ENCODE data around the gene FAM163B.

Gene FAM163B

DNA sequence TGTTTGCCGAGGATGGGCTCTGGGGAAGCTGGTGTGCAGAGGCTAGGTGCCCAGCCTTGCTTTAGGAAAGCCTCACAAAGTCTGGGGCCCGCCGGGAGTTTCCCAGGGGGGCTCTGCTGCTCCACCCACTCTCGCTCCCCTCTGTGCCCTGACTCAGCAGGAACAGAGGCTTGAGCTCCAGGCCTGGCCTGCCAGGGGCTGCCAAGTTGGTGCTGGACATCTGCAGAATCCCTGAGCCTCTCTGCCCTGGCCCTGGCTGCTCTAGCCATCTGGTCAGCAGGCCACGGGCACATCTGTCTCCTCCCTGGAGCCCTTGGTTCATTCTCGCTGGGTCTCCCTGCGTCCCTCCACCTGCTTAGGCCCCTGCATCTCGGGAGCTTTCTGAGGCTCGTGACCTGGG is 75.3 kb downstream of the FAM163B start:
- no peak overlapping the region for H3K4me3 ChIP-seq (ENCODE audit: control insufficient read depth, low read depth, low read length)
- peak; percentile 16 for DNase-seq (ENCODE audit: low read depth)
- TF ChIP-seq, protein P1, sequence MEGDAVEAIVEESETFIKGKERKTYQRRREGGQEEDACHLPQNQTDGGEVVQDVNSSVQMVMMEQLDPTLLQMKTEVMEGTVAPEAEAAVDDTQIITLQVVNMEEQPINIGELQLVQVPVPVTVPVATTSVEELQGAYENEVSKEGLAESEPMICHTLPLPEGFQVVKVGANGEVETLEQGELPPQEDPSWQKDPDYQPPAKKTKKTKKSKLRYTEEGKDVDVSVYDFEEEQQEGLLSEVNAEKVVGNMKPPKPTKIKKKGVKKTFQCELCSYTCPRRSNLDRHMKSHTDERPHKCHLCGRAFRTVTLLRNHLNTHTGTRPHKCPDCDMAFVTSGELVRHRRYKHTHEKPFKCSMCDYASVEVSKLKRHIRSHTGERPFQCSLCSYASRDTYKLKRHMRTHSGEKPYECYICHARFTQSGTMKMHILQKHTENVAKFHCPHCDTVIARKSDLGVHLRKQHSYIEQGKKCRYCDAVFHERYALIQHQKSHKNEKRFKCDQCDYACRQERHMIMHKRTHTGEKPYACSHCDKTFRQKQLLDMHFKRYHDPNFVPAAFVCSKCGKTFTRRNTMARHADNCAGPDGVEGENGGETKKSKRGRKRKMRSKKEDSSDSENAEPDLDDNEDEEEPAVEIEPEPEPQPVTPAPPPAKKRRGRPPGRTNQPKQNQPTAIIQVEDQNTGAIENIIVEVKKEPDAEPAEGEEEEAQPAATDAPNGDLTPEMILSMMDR (conservative IDR thresholded peaks at IDR 0.05; ENCODE audit: control insufficient read depth, insufficient read depth, low read depth, low read length): no peak

DNA sequence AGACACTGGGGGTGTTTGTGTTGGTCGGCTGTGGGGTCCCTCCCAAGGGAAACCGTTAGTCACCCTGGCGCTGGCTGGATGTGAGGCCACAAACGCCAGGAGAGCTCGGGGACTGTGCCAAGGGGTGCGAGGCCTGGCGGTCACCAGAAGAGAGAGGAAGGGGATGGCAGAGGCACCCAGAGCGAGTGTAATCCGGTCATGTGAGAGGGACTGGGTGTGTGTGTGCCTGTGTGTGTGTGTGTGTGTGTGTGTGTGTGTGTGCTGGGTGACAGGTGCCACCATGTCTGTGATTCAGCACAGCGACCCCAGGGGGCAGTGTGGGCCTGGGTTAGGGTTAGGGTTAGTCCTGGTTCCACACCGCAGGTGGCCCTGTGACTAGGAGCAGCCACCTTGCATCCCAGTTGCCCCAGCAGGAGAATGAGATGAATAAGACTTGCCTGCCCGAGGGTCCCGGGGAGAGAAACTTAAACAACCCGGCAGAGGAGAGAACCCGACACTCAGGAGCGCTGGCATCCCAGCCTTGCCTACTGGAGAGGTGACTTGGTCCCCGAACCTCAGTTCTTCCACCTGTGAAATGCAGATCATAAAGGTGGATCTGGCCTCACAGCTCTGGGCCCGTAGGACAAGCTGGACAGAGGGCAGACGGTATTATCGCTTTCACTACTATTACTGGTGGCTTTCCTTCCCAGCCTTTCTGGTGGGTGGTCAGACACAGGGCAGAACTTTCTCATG is 76.1 kb downstream of the FAM163B start:
- TF ChIP-seq, protein P1 (conservative IDR thresholded peaks at IDR 0.05; ENCODE audit: control insufficient read depth, insufficient read depth, low read depth, low read length): peak; percentile 51
- peak; percentile 46 for DNase-seq (ENCODE audit: low read depth)
- H3K4me3 ChIP-seq (ENCODE audit: control insufficient read depth, low read depth, low read length): no peak overlapping the region

DNA sequence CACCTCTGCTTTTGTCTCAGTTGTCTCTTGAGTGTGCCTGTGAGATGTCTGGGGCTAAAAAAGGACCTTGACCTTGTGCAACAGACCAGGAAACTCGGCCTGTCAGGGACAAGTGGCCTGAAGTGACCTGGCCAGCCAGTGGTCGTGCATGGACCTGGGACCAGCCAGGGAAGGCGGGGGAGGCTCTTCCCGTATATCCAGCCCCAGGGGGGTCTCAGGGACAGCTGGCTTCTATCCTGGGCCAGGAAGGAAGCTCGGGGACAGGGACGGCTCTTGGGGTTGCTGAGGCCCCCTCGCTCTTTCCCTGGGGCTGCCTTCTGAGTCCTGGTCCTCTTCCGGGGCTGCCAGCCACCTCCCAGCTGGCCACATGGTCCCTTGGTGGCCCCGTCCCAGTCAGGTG is 77.9 kb downstream of the FAM163B start:
- H3K4me3 ChIP-seq (ENCODE audit: control insufficient read depth, low read depth, low read length): no peak overlapping the region
- no peak for DNase-seq (ENCODE audit: low read depth)
- TF ChIP-seq, protein P1 (conservative IDR thresholded peaks at IDR 0.05; ENCODE audit: control insufficient read depth, insufficient read depth, low read depth, low read length): no peak

GRCh38 chr9:133529874-133530273 is 79.3 kb downstream of the FAM163B start:
- no peak for DNase-seq (ENCODE audit: low read depth)
- TF ChIP-seq, protein P1 (conservative IDR thresholded peaks at IDR 0.05; ENCODE audit: control insufficient read depth, insufficient read depth, low read depth, low read length): no peak
- no peak overlapping the region for H3K4me3 ChIP-seq (ENCODE audit: control insufficient read depth, low read depth, low read length)

DNA sequence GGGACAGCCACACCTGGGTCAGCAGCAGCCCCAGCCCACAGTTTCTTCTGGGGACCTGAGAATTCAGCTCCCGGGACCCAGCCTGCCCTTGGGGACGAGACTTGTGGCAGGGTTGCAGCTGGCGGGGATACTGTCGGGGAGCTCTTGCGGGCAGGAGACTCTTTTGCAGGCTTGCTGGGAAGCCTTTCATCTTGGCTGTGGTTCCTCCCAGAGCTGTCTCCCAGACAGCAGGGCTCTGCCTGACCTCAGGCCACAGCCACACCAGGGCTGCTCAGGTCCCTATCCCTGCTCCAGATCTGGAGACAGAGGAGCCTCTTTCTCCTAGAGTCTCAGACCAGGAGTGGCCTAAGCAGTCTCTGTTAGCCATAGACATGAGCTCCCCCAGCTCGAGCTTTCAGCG is 79.7 kb downstream of the FAM163B start:
- DNase-seq (ENCODE audit: low read depth): no peak
- TF ChIP-seq, protein P1 (conservative IDR thresholded peaks at IDR 0.05; ENCODE audit: control insufficient read depth, insufficient read depth, low read depth, low read length): no peak
- no peak overlapping the region for H3K4me3 ChIP-seq (ENCODE audit: control insufficient read depth, low read depth, low read length)

GRCh38 chr9:133528876-133529241 is 80.3 kb downstream of the FAM163B start:
- no peak overlapping the region for H3K4me3 ChIP-seq (ENCODE audit: control insufficient read depth, low read depth, low read length)
- TF ChIP-seq, protein P1 (conservative IDR thresholded peaks at IDR 0.05; ENCODE audit: control insufficient read depth, insufficient read depth, low read depth, low read length): no peak
- DNase-seq (ENCODE audit: low read depth): no peak
